WTC11 (cell line): ENCODE results near the gene ZNF248. TPM values are rescaled to one million over a fixed set of nuclear protein-coding genes. Genes with fewer than 3 reads are reported as not detected.

Experiments
- ATAC-seq: fragments of 200-7000 bp; cut with Tn5 transposase; 2 replicates; pipeline ENCODE4 v1.10.0; 2021; ENCODE audit warnings: mild to moderate bottlenecking, moderate library complexity
- CTCF ChIA-PET: fragments of 300-600 bp; sonication (Branson Sonifier 250); formaldehyde crosslinking; loops from one replicate; lab custom pipeline; 2021; ENCODE audit warnings: antibody characterized with exemption; lab: Charles Lee
- POLR2A ChIA-PET: fragments of 350-600 bp; sonication (Branson Sonifier 250); formaldehyde crosslinking; loops from one replicate; lab custom pipeline; 2021; ENCODE audit warnings: antibody characterized with exemption; lab: Charles Lee
- DNase-seq: peaks from one replicate; pipeline ENCODE4 v3.0.0; 2021; ENCODE audit warnings: low spot score
- H3K27ac Mint-ChIP-seq: 2 replicates; pipeline ENCODE4 v1.8.0; 2021; ENCODE audit warnings: mixed read lengths
- H3K27me3 Mint-ChIP-seq: 2 replicates; pipeline ENCODE4 v1.8.0; 2021; ENCODE audit warnings: low read depth, mild to moderate bottlenecking, moderate library complexity, mixed read lengths
- H3K36me3 Mint-ChIP-seq: 2 replicates; pipeline ENCODE4 v1.8.0; 2021; ENCODE audit warnings: mixed read lengths
- H3K4me1 Mint-ChIP-seq: 2 replicates; pipeline ENCODE4 v1.8.0; 2022; ENCODE audit warnings: mixed read lengths
- H3K4me3 Mint-ChIP-seq: 2 replicates; pipeline ENCODE4 v1.8.0; 2021; ENCODE audit warnings: mild to moderate bottlenecking, moderate library complexity, mixed read lengths
- H3K9me3 Mint-ChIP-seq: 2 replicates; pipeline ENCODE4 v1.8.0; 2021; ENCODE audit warnings: mixed read lengths
- ELF4 ChIP-seq: sonication (generic); formaldehyde crosslinking; IDR thresholded peaks from 2 replicates; pipeline ENCODE4 v1.8.1; 2022; ENCODE audit warnings: low read depth, mild to moderate bottlenecking, moderate library complexity, missing genetic modification reagents
- EMX1 ChIP-seq: fragments of 250-450 bp; sonication (Bioruptor Pico); IDR thresholded peaks from 2 replicates; pipeline ENCODE4 v1.8.0; 2021; ENCODE audit warnings: mild to moderate bottlenecking
- ETV6 ChIP-seq: sonication (generic); formaldehyde crosslinking; IDR thresholded peaks from 2 replicates; pipeline ENCODE4 v1.8.1; 2022; ENCODE audit warnings: mild to moderate bottlenecking, missing genetic modification reagents
- FOXP1 ChIP-seq: sonication (generic); formaldehyde crosslinking; IDR thresholded peaks from 2 replicates; pipeline ENCODE4 v1.8.0; 2022; ENCODE audit warnings: missing genetic modification reagents, mild to moderate bottlenecking, moderate library complexity, borderline replicate concordance
- GABPB1 ChIP-seq: sonication (generic); formaldehyde crosslinking; IDR thresholded peaks from 2 replicates; pipeline ENCODE4 v1.8.1; 2023; ENCODE audit warnings: mild to moderate bottlenecking, missing genetic modification reagents
- HMGA2 ChIP-seq: fragments of 250-450 bp; sonication (Bioruptor Pico); IDR thresholded peaks from 2 replicates; pipeline ENCODE4 v1.4.0; 2021; ENCODE audit warnings: mild to moderate bottlenecking, moderate library complexity
- JAZF1 ChIP-seq: fragments of 250-450 bp; sonication (Bioruptor Pico); IDR thresholded peaks from 2 replicates; pipeline ENCODE4 v1.9.0; 2021; ENCODE audit warnings: moderate library complexity, mild to moderate bottlenecking, inconsistent platforms
- NR3C1 ChIP-seq: sonication (generic); formaldehyde crosslinking; conservative IDR thresholded peaks from 2 replicates; pipeline ENCODE4 v1.8.1; 2023; ENCODE audit warnings: low read depth, mild to moderate bottlenecking, missing genetic modification reagents
- PREB ChIP-seq: sonication (generic); formaldehyde crosslinking; IDR thresholded peaks from 2 replicates; pipeline ENCODE4 v1.8.1; 2022; ENCODE audit warnings: mild to moderate bottlenecking, missing genetic modification reagents, moderate library complexity, borderline replicate concordance
- SMAD4 ChIP-seq: sonication (generic); formaldehyde crosslinking; IDR thresholded peaks from 2 replicates; pipeline ENCODE4 v1.8.0; 2022; ENCODE audit warnings: mild to moderate bottlenecking, missing genetic modification reagents
- TEAD4 ChIP-seq: sonication (generic); formaldehyde crosslinking; IDR thresholded peaks from 2 replicates; pipeline ENCODE4 v1.8.0; 2022; ENCODE audit warnings: mild to moderate bottlenecking, missing genetic modification reagents
- TP53 ChIP-seq: sonication (generic); formaldehyde crosslinking; IDR thresholded peaks from 2 replicates; pipeline ENCODE4 v1.8.1; 2023; ENCODE audit warnings: mild to moderate bottlenecking, missing genetic modification reagents
- USF2 ChIP-seq: sonication (generic); formaldehyde crosslinking; IDR thresholded peaks from 2 replicates; pipeline ENCODE4 v1.8.1; 2023; ENCODE audit warnings: mild to moderate bottlenecking, missing genetic modification reagents, moderate library complexity
- ZBTB43 ChIP-seq: sonication (generic); formaldehyde crosslinking; IDR thresholded peaks from 2 replicates; pipeline ENCODE4 v1.8.1; 2023; ENCODE audit warnings: mild to moderate bottlenecking, missing genetic modification reagents
- ZNF219 ChIP-seq: sonication (generic); formaldehyde crosslinking; IDR thresholded peaks from 2 replicates; pipeline ENCODE4 v1.8.0; 2023; ENCODE audit warnings: missing genetic modification reagents, mild to moderate bottlenecking, borderline replicate concordance
- ZNF232 ChIP-seq: sonication (generic); formaldehyde crosslinking; IDR thresholded peaks from 2 replicates; pipeline ENCODE4 v1.8.0; 2022; ENCODE audit warnings: mild to moderate bottlenecking, missing genetic modification reagents
- ZNF317 ChIP-seq: sonication (generic); formaldehyde crosslinking; IDR thresholded peaks from 2 replicates; pipeline ENCODE4 v1.8.1; 2023; ENCODE audit warnings: low read depth, mild to moderate bottlenecking, moderate library complexity, missing genetic modification reagents, borderline replicate concordance
- ZNF425 ChIP-seq: fragments of 250-450 bp; sonication (Bioruptor Pico); conservative IDR thresholded peaks from 2 replicates; pipeline ENCODE4 v1.9.0; 2021; ENCODE audit warnings: mild to moderate bottlenecking
- ZNF671 ChIP-seq: fragments of 250-450 bp; sonication (Bioruptor Pico); IDR thresholded peaks from 2 replicates; pipeline ENCODE4 v1.8.0; 2021; ENCODE audit warnings: mild to moderate bottlenecking
- total RNA-seq: library from RNA; stranded (reverse); gene quantifications from 3 replicates; pipeline ENCODE4 v1.2.3, GENCODE V29; 2021
- TF ChIP-seq, protein P1 (sequence below): sonication (generic); formaldehyde crosslinking; IDR thresholded peaks from 2 replicates; pipeline ENCODE4 v1.8.0; 2022; ENCODE audit warnings: mild to moderate bottlenecking, missing genetic modification reagents
- TF ChIP-seq, protein P2 (sequence below): fragments of 250-450 bp; sonication (Bioruptor Pico); IDR thresholded peaks from 2 replicates; pipeline ENCODE4 v1.9.0; 2021; ENCODE audit warnings: mild to moderate bottlenecking
- TF ChIP-seq, protein P3 (sequence below): sonication (generic); formaldehyde crosslinking; IDR thresholded peaks from 2 replicates; pipeline ENCODE4 v1.8.0; 2022; ENCODE audit warnings: missing genetic modification reagents
- TF ChIP-seq, protein P4 (sequence below): sonication (generic); formaldehyde crosslinking; conservative IDR thresholded peaks from 2 replicates; pipeline ENCODE4 v1.8.1; 2022; ENCODE audit warnings: mild to moderate bottlenecking, missing genetic modification reagents

ZNF248 gene
- total RNA-seq, 1 experiment from 2014 or later: 1.9 TPM

GRCh38 chr10:37813763-37814162 is 43.6 kb downstream of the ZNF248 start:
- Mint-ChIP-seq H3K27ac (no peak overlapping the region), H3K9me3 (peaks cover 80% of the 10 kb centered on the region), H3K4me1 (no peaks in the 10 kb centered on the region), H3K36me3 (peaks cover 70% of the 10 kb centered on the region), H3K4me3 (no peak overlapping the region), H3K27me3 (peaks cover 12% of the 10 kb centered on the region)
- ChIA-PET POLR2A (no interaction called here), CTCF (no interaction called here)
- ATAC-seq: no peak
- no peak for DNase-seq
- TF ChIP-seq SMAD4 (CRISPR knock-in tag) (no peak), FOXP1 (no peak), ELF4 (CRISPR knock-in tag) (no peak), GABPB1 (CRISPR knock-in tag) (no peak), EMX1 (CRISPR knock-in tag) (no peak)
- TF ChIP-seq, protein P1, sequence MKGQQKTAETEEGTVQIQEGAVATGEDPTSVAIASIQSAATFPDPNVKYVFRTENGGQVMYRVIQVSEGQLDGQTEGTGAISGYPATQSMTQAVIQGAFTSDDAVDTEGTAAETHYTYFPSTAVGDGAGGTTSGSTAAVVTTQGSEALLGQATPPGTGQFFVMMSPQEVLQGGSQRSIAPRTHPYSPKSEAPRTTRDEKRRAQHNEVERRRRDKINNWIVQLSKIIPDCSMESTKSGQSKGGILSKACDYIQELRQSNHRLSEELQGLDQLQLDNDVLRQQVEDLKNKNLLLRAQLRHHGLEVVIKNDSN (CRISPR knock-in tag): no peak

DNA sequence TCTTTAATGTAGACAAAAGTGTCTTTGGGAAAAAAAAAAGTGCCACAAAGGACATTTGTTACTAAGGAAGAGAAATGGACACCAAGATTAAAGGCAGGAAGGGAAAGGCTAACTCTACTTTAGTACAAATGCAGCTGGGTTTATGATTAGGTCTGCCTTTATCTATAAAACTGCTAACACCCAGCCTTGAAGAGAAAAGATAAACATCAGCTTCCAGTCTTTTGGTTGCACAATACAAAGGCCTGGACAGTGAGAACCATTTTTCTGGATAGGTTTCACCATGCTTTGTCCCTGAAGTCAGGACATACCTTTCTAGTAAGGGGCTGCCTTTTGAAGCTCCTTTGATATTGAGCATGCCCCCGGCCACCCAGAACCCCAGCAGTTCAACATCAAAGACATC is 45.1 kb downstream of the ZNF248 start:
- CTCF ChIA-PET: no interaction called here
- Mint-ChIP-seq H3K9me3 (peaks cover 87% of the 10 kb centered on the region), H3K36me3 (peaks cover 77% of the 10 kb centered on the region), H3K27ac (no peak overlapping the region), H3K4me3 (no peak overlapping the region), H3K27me3 (peaks cover 12% of the 10 kb centered on the region), H3K4me1 (no peaks in the 10 kb centered on the region)
- DNase-seq (no peak), ATAC-seq (no peak)
- POLR2A ChIA-PET: no interaction called here
- TF ChIP-seq ZNF219 (CRISPR knock-in tag) (no peak), ZNF425 (CRISPR knock-in tag) (no peak), TEAD4 (no peak), ETV6 (no peak), HMGA2 (CRISPR knock-in tag) (no peak), JAZF1 (no peak), ZNF317 (CRISPR knock-in tag) (no peak), TP53 (CRISPR knock-in tag) (no peak), ZBTB43 (CRISPR knock-in tag) (no peak), ZNF671 (CRISPR knock-in tag) (no peak), PREB (no peak), USF2 (CRISPR knock-in tag) (no peak), NR3C1 (CRISPR knock-in tag) (no peak), ZNF232 (CRISPR knock-in tag) (no peak)
- TF ChIP-seq, protein P2, sequence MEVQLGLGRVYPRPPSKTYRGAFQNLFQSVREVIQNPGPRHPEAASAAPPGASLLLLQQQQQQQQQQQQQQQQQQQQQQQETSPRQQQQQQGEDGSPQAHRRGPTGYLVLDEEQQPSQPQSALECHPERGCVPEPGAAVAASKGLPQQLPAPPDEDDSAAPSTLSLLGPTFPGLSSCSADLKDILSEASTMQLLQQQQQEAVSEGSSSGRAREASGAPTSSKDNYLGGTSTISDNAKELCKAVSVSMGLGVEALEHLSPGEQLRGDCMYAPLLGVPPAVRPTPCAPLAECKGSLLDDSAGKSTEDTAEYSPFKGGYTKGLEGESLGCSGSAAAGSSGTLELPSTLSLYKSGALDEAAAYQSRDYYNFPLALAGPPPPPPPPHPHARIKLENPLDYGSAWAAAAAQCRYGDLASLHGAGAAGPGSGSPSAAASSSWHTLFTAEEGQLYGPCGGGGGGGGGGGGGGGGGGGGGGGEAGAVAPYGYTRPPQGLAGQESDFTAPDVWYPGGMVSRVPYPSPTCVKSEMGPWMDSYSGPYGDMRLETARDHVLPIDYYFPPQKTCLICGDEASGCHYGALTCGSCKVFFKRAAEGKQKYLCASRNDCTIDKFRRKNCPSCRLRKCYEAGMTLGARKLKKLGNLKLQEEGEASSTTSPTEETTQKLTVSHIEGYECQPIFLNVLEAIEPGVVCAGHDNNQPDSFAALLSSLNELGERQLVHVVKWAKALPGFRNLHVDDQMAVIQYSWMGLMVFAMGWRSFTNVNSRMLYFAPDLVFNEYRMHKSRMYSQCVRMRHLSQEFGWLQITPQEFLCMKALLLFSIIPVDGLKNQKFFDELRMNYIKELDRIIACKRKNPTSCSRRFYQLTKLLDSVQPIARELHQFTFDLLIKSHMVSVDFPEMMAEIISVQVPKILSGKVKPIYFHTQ (CRISPR knock-in tag): no peak
- TF ChIP-seq, protein P3, sequence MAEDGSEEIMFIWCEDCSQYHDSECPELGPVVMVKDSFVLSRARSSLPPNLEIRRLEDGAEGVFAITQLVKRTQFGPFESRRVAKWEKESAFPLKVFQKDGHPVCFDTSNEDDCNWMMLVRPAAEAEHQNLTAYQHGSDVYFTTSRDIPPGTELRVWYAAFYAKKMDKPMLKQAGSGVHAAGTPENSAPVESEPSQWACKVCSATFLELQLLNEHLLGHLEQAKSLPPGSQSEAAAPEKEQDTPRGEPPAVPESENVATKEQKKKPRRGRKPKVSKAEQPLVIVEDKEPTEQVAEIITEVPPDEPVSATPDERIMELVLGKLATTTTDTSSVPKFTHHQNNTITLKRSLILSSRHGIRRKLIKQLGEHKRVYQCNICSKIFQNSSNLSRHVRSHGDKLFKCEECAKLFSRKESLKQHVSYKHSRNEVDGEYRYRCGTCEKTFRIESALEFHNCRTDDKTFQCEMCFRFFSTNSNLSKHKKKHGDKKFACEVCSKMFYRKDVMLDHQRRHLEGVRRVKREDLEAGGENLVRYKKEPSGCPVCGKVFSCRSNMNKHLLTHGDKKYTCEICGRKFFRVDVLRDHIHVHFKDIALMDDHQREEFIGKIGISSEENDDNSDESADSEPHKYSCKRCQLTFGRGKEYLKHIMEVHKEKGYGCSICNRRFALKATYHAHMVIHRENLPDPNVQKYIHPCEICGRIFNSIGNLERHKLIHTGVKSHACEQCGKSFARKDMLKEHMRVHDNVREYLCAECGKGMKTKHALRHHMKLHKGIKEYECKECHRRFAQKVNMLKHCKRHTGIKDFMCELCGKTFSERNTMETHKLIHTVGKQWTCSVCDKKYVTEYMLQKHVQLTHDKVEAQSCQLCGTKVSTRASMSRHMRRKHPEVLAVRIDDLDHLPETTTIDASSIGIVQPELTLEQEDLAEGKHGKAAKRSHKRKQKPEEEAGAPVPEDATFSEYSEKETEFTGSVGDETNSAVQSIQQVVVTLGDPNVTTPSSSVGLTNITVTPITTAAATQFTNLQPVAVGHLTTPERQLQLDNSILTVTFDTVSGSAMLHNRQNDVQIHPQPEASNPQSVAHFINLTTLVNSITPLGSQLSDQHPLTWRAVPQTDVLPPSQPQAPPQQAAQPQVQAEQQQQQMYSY (CRISPR knock-in tag): no peak
- TF ChIP-seq, protein P4, sequence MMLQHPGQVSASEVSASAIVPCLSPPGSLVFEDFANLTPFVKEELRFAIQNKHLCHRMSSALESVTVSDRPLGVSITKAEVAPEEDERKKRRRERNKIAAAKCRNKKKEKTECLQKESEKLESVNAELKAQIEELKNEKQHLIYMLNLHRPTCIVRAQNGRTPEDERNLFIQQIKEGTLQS (CRISPR knock-in tag): no peak
